OCI-LY1 (cell line): ENCODE measurements around the gene GLUD1.

Experiments used
- CTCF ChIP-seq: fragments of 200-600 bp; sonication (generic), shearing (Covaris generic); IDR thresholded peaks from 2 replicates; pipeline ENCODE4 v1.5.1; 2017; ENCODE audit warnings: mild to moderate bottlenecking, antibody characterized with exemption, low read length, moderate library complexity, mixed read lengths
- EZH2 ChIP-seq: fragments of 200-600 bp; sonication (generic), shearing (Covaris generic); IDR thresholded peaks from 2 replicates; pipeline ENCODE4 v1.8.0; 2017; ENCODE audit warnings: borderline replicate concordance, mixed run types, mild to moderate bottlenecking, antibody characterized with exemption, low read length, moderate library complexity, mixed read lengths

- no peak for TF ChIP-seq CTCF
- TF ChIP-seq EZH2, result no peak
Observed at GRCh38 chr10:87030912-87031635, 63.6 kb downstream of the GLUD1 start.
